Measurements from ENCODE around the gene SUCLG2. TPM values are rescaled to one million over a fixed set of nuclear protein-coding genes. Genes with fewer than 3 reads are reported as not detected.

The SUCLG2 gene
- total and polyA plus RNA-seq, 9 of the 15 experiments (the other 6 are each of a cell fraction or from before 2014, with no cell fraction given): 10.1 to 41.4 (median 29.0) TPM

DNA sequence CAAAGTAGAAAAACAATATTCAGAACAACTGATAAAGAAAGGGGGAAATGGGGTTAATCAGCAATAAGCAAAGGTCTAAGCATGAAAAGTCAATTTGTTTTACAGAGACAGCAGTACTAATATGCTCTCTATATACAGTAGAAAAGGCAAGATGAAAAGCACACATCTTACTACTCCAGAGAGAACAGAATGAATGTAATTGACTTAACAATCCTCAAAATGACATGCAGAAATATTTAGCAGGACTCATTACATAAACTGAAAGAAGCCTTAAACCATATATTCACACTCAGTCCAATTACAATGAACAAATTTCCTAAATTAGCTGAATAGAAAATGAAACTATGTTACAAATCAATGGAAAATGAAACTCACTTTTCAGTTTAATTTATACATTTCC lies 319.8 kb downstream of the SUCLG2 start:
- no peak for FAIRE-seq
- TF ChIP-seq ZNF146 (CRISPR knock-in tag; IDR thresholded peaks at IDR 0.05; ENCODE audit: unreplicated experiment): no peak
- no peak for TF ChIP-seq TRIM28 (IDR thresholded peaks at IDR 0.05)
- TF ChIP-seq TSC22D4 (tag; IDR thresholded peaks at IDR 0.05): no peak
- TF ChIP-seq EHMT2 (IDR thresholded peaks at IDR 0.05): no peak
- TF ChIP-seq RREB1 (CRISPR knock-in tag; IDR thresholded peaks at IDR 0.05): no peak
- TF ChIP-seq PPARD (CRISPR knock-in tag; IDR thresholded peaks at IDR 0.05): no peak
- TF ChIP-seq SUPT5H (IDR thresholded peaks at IDR 0.05): no peak
- no peak for TF ChIP-seq NR4A1 (CRISPR knock-in tag; IDR thresholded peaks at IDR 0.05)
- TF ChIP-seq NR4A1 (tag; IDR thresholded peaks at IDR 0.05): no peak
- TF ChIP-seq RAD51 (IDR thresholded peaks at IDR 0.05; ENCODE audit: borderline replicate concordance, low read depth): no peak
- no peak for TF ChIP-seq NFE2L1 (tag; IDR thresholded peaks at IDR 0.05; ENCODE audit: borderline replicate concordance, low read depth)
- no peak for TF ChIP-seq MCM5 (IDR thresholded peaks at IDR 0.05; ENCODE audit: low read depth)
- no peak for TF ChIP-seq PHB (CRISPR knock-in tag; IDR thresholded peaks at IDR 0.05)
- no peak for TF ChIP-seq FOXJ2 (tag; IDR thresholded peaks at IDR 0.05)
- TF ChIP-seq ZNF507 (tag; conservative IDR thresholded peaks at IDR 0.05): no peak
- TF ChIP-seq PCBP2 (IDR thresholded peaks at IDR 0.05; ENCODE audit: low read depth, low read length, poor library complexity, severe bottlenecking): no peak
- Histone ChIP-seq H3K79me2 (ENCODE audit: control insufficient read depth, insufficient read depth, low read length) (no peaks in the 10 kb centered on the region), H2AFZ (ENCODE audit: low read depth, low read length) (no peak overlapping the region), H3K36me3 (ENCODE audit: control insufficient read depth, insufficient read depth, low read length) (no peaks in the 10 kb centered on the region), H3K27me3 (ENCODE audit: control insufficient read depth in 2 of 2, insufficient read depth in 2 of 2, low read length in 2 of 2) (no peaks in the 10 kb centered on the region), H4K20me1 (replicated peaks; ENCODE audit: control insufficient read depth, insufficient read depth, low read length) (no peaks in the 10 kb centered on the region), H3K4me2 (ENCODE audit: insufficient read depth, low read length) (no peak overlapping the region), H3K4me1 (replicated peaks in 1 of 2; ENCODE audit: control insufficient read depth in 2 of 2, insufficient read depth in 2 of 2, low read length in 2 of 2) (no peaks in the 10 kb centered on the region), H3K27ac (ENCODE audit: extremely low read depth, low read depth, low read length) (no peak overlapping the region), H3K9me1 (ENCODE audit: control insufficient read depth, insufficient read depth, low read length) (no peaks in the 10 kb centered on the region), H3K9me3 (replicated peaks; ENCODE audit: control insufficient read depth, insufficient read depth, low read depth, low read length) (no peaks in the 10 kb centered on the region; the same call in 1 of the 2 replicates), H3K9ac (ENCODE audit: insufficient read depth in 1 of 2, low read depth in 2 of 2, low read length in 2 of 2) (no peak overlapping the region), H3K4me3 (no peak overlapping the region)
- in situ Hi-C loops (cut with MboI) (no loop called here), intact Hi-C loops (cut with micrococcal nuclease) (no loop called here)
- no TSS peak for BruUV-seq (replicated peaks)
- ChIA-PET POLR2A (no interaction called here), CTCF (ENCODE audit: low intra/inter-chr PET ratio) (no interaction called here)
- ATAC-seq: no peak
- no peak for DNase-seq (ENCODE audit: extremely low read depth in 1 of 4, low spot score in 3 of 4)

Measured in K562 (cell line).